Stimulated activated CD8-positive, alpha-beta memory T cell treated with anti-CD3 and anti-CD28 coated beads, Interleukin-4, amount 100 ng/mL, for 48 hours (primary cell): ENCODE measurements around the gene SLC6A17.

Source experiments
- DNase-seq: peaks from one replicate; pipeline ENCODE4 v3.0.0-alpha.2; 2020

SLC6A17 gene

GRCh38 chr1:110206261-110206920 lies 56.1 kb downstream of the SLC6A17 start:
- no peak for DNase-seq

- DNase-seq: peak; percentile 88
Measured at GRCh38 chr1:110207831-110208230, 57.5 kb downstream of the SLC6A17 start.

DNA sequence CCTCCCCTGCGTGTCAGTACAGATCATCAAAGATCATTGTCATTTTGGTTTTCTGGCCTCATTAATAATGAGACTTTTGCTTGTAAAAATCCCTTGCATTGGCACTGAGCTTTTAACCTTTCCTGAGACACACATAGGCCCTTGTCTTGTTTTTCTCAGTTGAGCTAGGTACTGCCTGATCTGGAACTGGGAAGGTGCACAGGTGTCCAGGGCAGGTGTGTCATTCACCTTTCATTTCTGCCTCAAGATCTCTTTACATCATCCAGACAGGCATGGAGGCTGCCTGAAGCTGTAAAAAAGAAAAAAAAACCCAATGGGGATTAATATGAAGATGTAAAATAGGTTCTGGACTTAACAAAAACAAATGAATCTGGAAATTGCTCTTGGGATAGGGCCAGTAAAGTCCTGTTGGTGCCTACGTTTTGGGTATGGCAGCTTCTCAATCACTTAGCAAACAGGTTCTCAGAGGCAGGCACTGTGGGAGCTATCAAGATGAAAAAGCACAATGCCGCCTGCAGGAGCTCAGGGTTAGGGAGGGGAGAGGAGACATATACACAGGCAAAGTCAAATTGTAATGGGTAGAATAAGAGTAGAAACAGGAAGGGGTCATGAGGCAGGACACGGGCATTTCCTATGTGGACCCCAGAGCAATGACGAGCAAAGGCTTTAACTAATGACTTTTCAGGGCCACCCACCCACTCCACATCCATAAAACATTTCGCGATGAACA lies 58.8 kb downstream of the SLC6A17 start:
- DNase-seq: no peak

DNA sequence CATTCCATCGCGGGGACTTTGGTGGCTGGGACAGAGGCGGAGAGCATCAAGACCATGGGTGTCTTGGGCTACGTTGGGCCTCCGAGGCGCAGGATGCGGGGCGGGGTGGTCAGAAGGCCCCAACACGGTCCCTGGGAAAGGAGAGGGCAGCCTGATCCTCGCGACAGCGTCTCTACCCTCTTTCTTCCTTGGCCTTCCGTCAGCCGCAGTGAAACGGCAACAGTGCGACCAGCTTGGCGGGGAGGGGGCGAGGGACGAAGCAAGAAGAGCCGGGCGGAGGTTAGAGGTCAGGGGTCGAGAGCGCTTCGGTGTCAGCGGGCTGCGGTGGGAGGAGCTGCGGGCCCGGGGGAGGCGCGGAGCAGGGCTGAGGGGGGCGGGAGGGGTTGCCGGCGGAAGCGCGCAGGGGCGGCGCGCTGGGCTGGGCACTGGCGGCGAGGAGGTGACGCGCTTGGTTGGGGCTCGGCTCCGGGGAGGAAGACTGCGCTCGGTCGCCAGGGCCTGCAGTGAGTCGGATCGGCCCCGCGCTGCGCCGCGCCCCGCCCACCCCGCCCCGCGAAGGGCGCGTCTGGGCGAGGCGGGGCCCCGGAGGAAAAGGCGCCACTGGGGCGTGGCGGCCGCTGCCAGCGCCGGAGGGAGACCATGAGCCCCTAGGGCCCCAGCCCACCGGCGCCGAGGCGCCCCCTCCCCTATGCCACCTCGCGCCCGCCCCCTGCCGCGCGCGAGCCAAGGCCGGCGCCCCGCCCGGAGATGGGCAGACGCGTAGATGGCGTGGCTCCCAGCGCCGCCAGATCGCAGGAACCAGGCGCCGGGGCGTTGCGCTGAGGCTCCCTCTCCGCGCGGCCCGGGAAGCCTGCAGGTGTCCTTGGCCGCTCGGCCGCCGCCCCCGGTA lies 59.7 kb downstream of the SLC6A17 start, which contains the start of gene KCNC4:
TSS of gene KCNC4 (plus strand) at position 600 of the 889 bp plus-strand sequence. CDS start 1,186 bp downstream, outside the sequence.
- peak; percentile 90 for DNase-seq

GRCh38 chr1:110210604-110211495 lies 60.6 kb downstream of the SLC6A17 start:
- DNase-seq: peak; percentile 67

GRCh38 chr1:110211496-110212168 lies 61.3 kb downstream of the SLC6A17 start:
- DNase-seq: no peak

DNA sequence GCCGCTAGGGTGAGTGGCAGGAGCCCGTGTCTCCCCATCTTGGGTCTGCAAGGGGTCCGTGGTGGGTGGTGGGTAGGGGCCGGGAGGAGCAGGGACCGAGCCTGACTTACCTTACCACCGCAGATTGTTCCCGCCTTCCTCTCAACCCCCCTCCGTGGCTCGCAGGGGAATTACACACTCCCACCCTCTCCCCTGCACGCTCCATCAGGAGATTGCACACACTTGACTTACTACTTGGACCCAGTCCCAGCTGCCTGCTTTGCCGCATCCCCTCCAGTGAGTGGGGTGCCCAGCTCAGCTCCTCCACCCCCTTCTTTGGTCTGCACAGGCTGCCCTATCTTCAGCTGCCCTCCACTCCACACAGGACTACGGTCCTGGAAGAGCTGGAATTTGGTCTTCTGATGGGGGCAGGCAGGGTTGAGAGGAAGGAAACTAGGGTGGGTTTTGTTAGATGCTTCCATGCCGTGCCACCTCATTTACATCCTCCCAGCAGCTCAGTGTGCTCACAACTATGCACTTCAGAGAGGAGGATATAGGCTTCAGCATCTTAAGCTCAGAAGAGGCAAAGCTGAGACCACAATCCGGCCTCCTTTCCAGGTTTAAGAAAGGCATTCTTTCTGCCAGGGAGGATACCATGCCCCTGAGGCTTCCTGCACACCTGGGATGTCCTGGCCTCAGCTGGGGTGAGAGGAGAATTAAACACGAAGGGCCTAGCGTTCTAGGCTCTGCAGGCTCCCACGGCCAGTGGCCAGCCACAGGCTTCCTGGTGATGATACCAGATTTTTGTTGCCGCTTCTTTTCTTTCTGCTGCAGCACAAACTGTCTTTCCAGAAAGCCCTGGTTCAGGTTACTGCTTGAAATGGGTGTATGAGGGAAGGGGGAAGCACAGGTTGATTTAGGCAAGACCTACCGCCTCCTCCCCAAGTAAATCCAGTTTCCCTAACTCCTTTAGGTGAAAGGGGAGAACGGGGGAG lies 62.2 kb downstream of the SLC6A17 start:
- DNase-seq: peak; percentile 35

GRCh38 chr1:110213143-110213540 lies 62.8 kb downstream of the SLC6A17 start:
- DNase-seq: no peak

GRCh38 chr1:110214454-110215404 lies 64.4 kb downstream of the SLC6A17 start:
- DNase-seq: no peak

GRCh38 chr1:110215621-110216515 lies 65.6 kb downstream of the SLC6A17 start:
- peak; percentile 38 for DNase-seq

- peak; percentile 41 for DNase-seq
Measured at GRCh38 chr1:110216844-110217444, 66.7 kb downstream of the SLC6A17 start.

GRCh38 chr1:110218137-110218536 lies 67.8 kb downstream of the SLC6A17 start:
- DNase-seq: no peak

DNA sequence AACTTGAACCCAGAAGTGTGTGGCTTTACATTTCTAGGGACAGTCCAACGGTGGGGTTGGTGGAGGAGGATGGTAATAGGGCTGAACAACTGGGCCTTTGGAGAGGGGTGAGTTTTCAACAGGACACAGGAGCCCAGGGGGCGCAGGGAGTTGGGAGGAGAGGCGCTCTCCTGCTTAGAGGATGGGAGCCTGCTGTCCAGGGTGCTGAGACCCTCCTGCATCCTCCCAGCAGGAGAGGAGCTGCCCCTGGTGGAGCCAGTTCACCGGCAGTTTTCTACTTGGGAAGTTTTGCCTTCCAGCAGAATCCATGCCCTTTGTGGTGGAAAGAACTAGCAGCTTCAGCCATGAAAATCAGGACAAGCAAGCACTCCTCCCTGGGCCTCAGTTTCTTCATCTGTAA lies 68.4 kb downstream of the SLC6A17 start:
- DNase-seq: no peak

GRCh38 chr1:110220324-110220723 lies 70.0 kb downstream of the SLC6A17 start:
- DNase-seq: no peak

DNA sequence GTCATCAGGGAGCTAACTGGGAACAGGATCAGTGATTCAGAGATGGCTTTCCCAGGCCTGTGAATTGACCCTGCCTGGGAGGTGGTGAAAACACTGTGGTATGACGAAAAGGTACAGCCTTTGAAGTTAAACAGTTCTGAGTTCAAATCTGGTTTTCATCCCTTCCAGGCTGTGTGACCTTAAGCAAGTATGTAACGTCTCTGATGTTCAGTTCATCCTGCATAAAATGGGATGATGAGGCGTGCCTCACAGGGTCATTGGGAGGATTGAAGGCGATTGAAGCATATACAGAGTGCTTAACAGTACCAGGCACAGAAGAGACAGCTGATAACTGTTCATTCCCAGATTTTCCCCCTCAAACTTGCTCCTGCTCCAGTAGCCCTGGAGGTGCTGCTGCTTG lies 70.8 kb downstream of the SLC6A17 start:
- no peak for DNase-seq

- no peak for DNase-seq
Measured at GRCh38 chr1:110223127-110223526, 72.8 kb downstream of the SLC6A17 start.

DNA sequence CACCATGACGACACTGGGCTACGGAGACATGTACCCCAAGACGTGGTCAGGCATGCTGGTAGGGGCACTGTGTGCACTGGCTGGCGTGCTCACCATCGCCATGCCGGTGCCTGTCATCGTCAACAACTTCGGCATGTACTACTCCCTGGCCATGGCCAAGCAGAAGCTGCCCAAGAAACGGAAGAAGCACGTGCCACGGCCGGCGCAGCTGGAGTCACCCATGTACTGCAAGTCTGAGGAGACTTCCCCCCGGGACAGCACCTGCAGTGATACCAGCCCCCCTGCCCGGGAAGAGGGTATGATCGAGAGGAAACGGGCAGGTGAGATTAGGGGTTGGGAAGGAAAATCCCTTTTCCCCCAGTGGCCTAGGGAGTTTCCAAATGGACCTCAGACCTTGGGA lies 73.3 kb downstream of the SLC6A17 start:
- DNase-seq: no peak
